IMR-90 (cell line): ENCODE results near the gene CRACDL. TPM values are rescaled to one million over a fixed set of nuclear protein-coding genes. Genes with fewer than 3 reads are reported as not detected.

Experiments used
- ATAC-seq: fragments of 200-7000 bp; cut with Tn5 transposase; 2 replicates; pipeline ENCODE4 v1.9.1; 2020; ENCODE audit warnings: low read depth, mild to moderate bottlenecking, moderate library complexity
- BruUV-seq: library from RNA; stranded (reverse); fragments of 400-500 nt; replicated peaks from 2 replicates; lab custom pipeline; 2021; lab: Mats Ljungman, UMichigan
- CTCF ChIA-PET: fragments of 300-600 bp; formaldehyde crosslinking; extraction: SDS; loops from one replicate; lab custom pipeline; 2021; ENCODE audit warnings: antibody characterized with exemption; lab: Yijun Ruan, JAX
- POLR2A ChIA-PET: fragments of 300-600 bp; sonication (Branson Sonifier 250); formaldehyde crosslinking; loops from one replicate; lab custom pipeline; 2022; ENCODE audit warnings: antibody characterized with exemption; ENCODE audit not compliant: unreplicated experiment; lab: Charles Lee
- DNase-seq: peaks from one replicate; pipeline ENCODE4 v3.0.0; 2013
- H2AFZ ChIP-seq: replicated peaks from 2 replicates; pipeline ENCODE3; 2013; ENCODE audit warnings: low read length, mild to moderate bottlenecking; ENCODE audit not compliant: poor library complexity
- H2AK5ac ChIP-seq: 2 replicates; pipeline ENCODE4 v1.6.1; 2013; ENCODE audit warnings: low read depth, low read length, inconsistent platforms
- H2AK9ac ChIP-seq: replicated peaks from 2 replicates; pipeline ENCODE3; 2013; ENCODE audit warnings: mild to moderate bottlenecking, low read depth, low read length, moderate library complexity; ENCODE audit not compliant: poor library complexity
- H2BK120ac ChIP-seq: 2 replicates; pipeline ENCODE4 v1.6.1; 2013; ENCODE audit warnings: low read depth, low read length, inconsistent platforms
- H2BK15ac ChIP-seq: 3 replicates; pipeline ENCODE4 v1.6.1; 2013; ENCODE audit warnings: low read depth, low read length, inconsistent platforms
- H2BK20ac ChIP-seq: 2 replicates; pipeline ENCODE4 v1.6.1; 2013; ENCODE audit warnings: low read depth, mild to moderate bottlenecking, inconsistent platforms, low read length, moderate library complexity
- H2BK5ac ChIP-seq: 2 replicates; pipeline ENCODE4 v1.6.1; 2013; ENCODE audit warnings: mild to moderate bottlenecking, low read depth, low read length, inconsistent platforms; ENCODE audit not compliant: poor library complexity, severe bottlenecking
- H3K14ac ChIP-seq: replicated peaks from 2 replicates; pipeline ENCODE4 v1.6.1; 2013; ENCODE audit warnings: low read depth, low read length, inconsistent platforms
- H3K18ac ChIP-seq: 2 replicates; pipeline ENCODE4 v1.6.1; 2013; ENCODE audit warnings: low read depth, low read length, control low read depth
- H3K23ac ChIP-seq: 2 replicates; pipeline ENCODE4 v1.6.1; 2013; ENCODE audit warnings: low read depth, low read length, inconsistent platforms
- H3K27ac ChIP-seq: 2 replicates; pipeline ENCODE4 v1.5.1; 2013; ENCODE audit warnings: mild to moderate bottlenecking, control low read depth, low read length; ENCODE audit not compliant: insufficient read depth
- H3K27me3 ChIP-seq: 2 replicates; pipeline ENCODE4 v1.6.1; 2013; ENCODE audit warnings: low read length; ENCODE audit not compliant: control insufficient read depth, insufficient read depth
- H3K36me3 ChIP-seq: 2 replicates; pipeline ENCODE4 v1.6.1; 2013; ENCODE audit warnings: low read length, mixed read lengths; ENCODE audit not compliant: control insufficient read depth, insufficient read depth
- H3K4ac ChIP-seq: 2 replicates; pipeline ENCODE4 v1.6.1; 2013; ENCODE audit warnings: low read depth, low read length, inconsistent platforms
- H3K4me1 ChIP-seq: 2 replicates; pipeline ENCODE4 v1.6.1; 2013; ENCODE audit warnings: low read length, mixed read lengths; ENCODE audit not compliant: control insufficient read depth, insufficient read depth
- H3K4me2 ChIP-seq: 2 replicates; pipeline ENCODE4 v1.6.1; 2013; ENCODE audit warnings: low read depth, mild to moderate bottlenecking, control low read depth, low read length, moderate library complexity
- H3K4me3 ChIP-seq: 2 replicates; pipeline ENCODE4 v1.5.1; 2013; ENCODE audit warnings: low read depth, mild to moderate bottlenecking, control low read depth, low read length, moderate library complexity; ENCODE audit not compliant: insufficient read depth
- H3K56ac ChIP-seq: 2 replicates; pipeline ENCODE4 v1.6.1; 2013; ENCODE audit warnings: low read length, inconsistent platforms; ENCODE audit not compliant: insufficient read depth; ENCODE audit errors: extremely low read depth
- H3K79me1 ChIP-seq, 2 experiments: 2 replicates each; pipeline ENCODE4 v1.6.1; 2013; ENCODE audit warnings: low read length in 2 of 2, inconsistent platforms in 1 of 2, low read depth in 1 of 2
- H3K9ac ChIP-seq: 2 replicates; pipeline ENCODE4 v1.6.1; 2013; ENCODE audit warnings: low read depth, low read length, control low read depth
- H3K9me1 ChIP-seq: 2 replicates; pipeline ENCODE4 v1.6.1; 2013; ENCODE audit warnings: low read length, inconsistent platforms; ENCODE audit not compliant: insufficient read depth
- H3K9me3 ChIP-seq: 2 replicates; pipeline ENCODE4 v1.6.1; 2013; ENCODE audit warnings: low read length; ENCODE audit not compliant: control insufficient read depth, insufficient read depth
- H4K20me1 ChIP-seq: 2 replicates; pipeline ENCODE4 v1.6.1; 2013; ENCODE audit warnings: low read length, inconsistent platforms; ENCODE audit not compliant: insufficient read depth
- H4K5ac ChIP-seq: 2 replicates; pipeline ENCODE4 v1.6.1; 2013; ENCODE audit warnings: mild to moderate bottlenecking, low read depth, low read length, control low read depth
- H4K8ac ChIP-seq, 2 experiments: 2 replicates each; pipeline ENCODE4 v1.6.1; 2013; ENCODE audit warnings: low read depth in 2 of 2, low read length in 2 of 2, control low read depth in 1 of 2, inconsistent platforms in 1 of 2
- H4K91ac ChIP-seq: 2 replicates; pipeline ENCODE4 v1.6.1; 2013; ENCODE audit warnings: low read depth, low read length, inconsistent platforms; ENCODE audit not compliant: insufficient read depth
- CEBPB ChIP-seq: IDR thresholded peaks from 2 replicates; pipeline ENCODE4 v1.6.1; 2012; ENCODE audit warnings: low read depth, low read length, improper control_type of control experiment
- CHD1 ChIP-seq: IDR thresholded peaks from 2 replicates; pipeline ENCODE4 v1.6.1; 2012; ENCODE audit warnings: low read depth, low read length, improper control_type of control experiment
- FOS ChIP-seq: fragments of 150-350 bp; IDR thresholded peaks from 2 replicates; pipeline ENCODE4 v1.6.1; 2016; ENCODE audit warnings: low read depth, low read length
- MAFK ChIP-seq: IDR thresholded peaks from 2 replicates; pipeline ENCODE4 v1.6.1; 2012; ENCODE audit warnings: low read depth, low read length, improper control_type of control experiment
- MAZ ChIP-seq: IDR thresholded peaks from 2 replicates; pipeline ENCODE4 v1.6.1; 2012; ENCODE audit warnings: low read depth, mild to moderate bottlenecking, low read length, improper control_type of control experiment, moderate library complexity, borderline replicate concordance
- MXI1 ChIP-seq: IDR thresholded peaks from 2 replicates; pipeline ENCODE4 v1.6.1; 2012; ENCODE audit warnings: low read depth, mild to moderate bottlenecking, low read length, moderate library complexity, borderline replicate concordance
- NFE2L2 ChIP-seq: fragments of 150-350 bp; IDR thresholded peaks from 2 replicates; pipeline ENCODE4 v1.6.1; 2016; ENCODE audit warnings: low read depth, mild to moderate bottlenecking, low read length
- POLR2A ChIP-seq: IDR thresholded peaks from 2 replicates; pipeline ENCODE4 v1.6.1; 2012; ENCODE audit warnings: mild to moderate bottlenecking, low read depth, low read length
- SMC3 ChIP-seq: fragments of 150-350 bp; IDR thresholded peaks from 2 replicates; pipeline ENCODE4 v1.6.1; 2016; ENCODE audit warnings: low read depth, mild to moderate bottlenecking, antibody characterized with exemption, low read length, moderate library complexity
- WGBS, 2 experiments: methylation state at CpG; one replicate each; pipeline versions ENCODE4 v1.1.5 to v1.1.7; 2013; ENCODE audit warnings: missing lambda C conversion rate in 2 of 2; ENCODE audit not compliant: insufficient read length in 1 of 2; ENCODE audit errors: extremely low coverage in 2 of 2; 5-methylcytosine and 5-hydroxymethylcytosine counted together
- dilution Hi-C: fragments of 300-500 bp; cut with HindIII; formaldehyde crosslinking; loops from one replicate; pipeline ENCODE4 v1.14.3; 2018; ENCODE audit warnings: low sequenced_read_pairs; ENCODE audit not compliant: unreplicated experiment
- in situ Hi-C: fragments of 300-500 bp; cut with MboI; formaldehyde crosslinking; loops from 3 replicates; pipeline ENCODE4 v1.14.3; 2019; ENCODE audit warnings: low sequenced_read_pairs, inconsistent platforms, mixed read lengths
- intact Hi-C: fragments of 100-400 bp; cut with micrococcal nuclease; formaldehyde crosslinking; loops from 2 replicates; pipeline ENCODE4 v1.10.0; 2022
- polyA plus RNA-seq, 3 experiments: library from polyadenylated mRNA; depleted of rRNA; stranded (reverse); fragments of >200 nt; gene quantifications; 2 replicates each; pipeline ENCODE4 v1.2.3, GENCODE V29; 2012; ENCODE audit warnings: low replicate concordance in 1 of 3
- total RNA-seq: library from RNA; depleted of rRNA; stranded (reverse); fragments of >200 nt; gene quantifications from 2 replicates; pipeline ENCODE4 v1.2.3, GENCODE V29; 2012
- TF ChIP-seq, protein P1 (sequence below): conservative IDR thresholded peaks from 2 replicates; pipeline ENCODE4 v1.5.1; 2012; ENCODE audit warnings: mild to moderate bottlenecking, low read depth, low read length, improper control_type of control experiment
- TF ChIP-seq, protein P2 (sequence below): fragments of 150-350 bp; IDR thresholded peaks from 2 replicates; pipeline ENCODE4 v1.6.1; 2016; ENCODE audit warnings: low read depth, mild to moderate bottlenecking, low read length, moderate library complexity, borderline replicate concordance
- TF ChIP-seq, protein P3 (sequence below): fragments of 150-350 bp; IDR thresholded peaks from 2 replicates; pipeline ENCODE4 v1.6.1; 2017; ENCODE audit warnings: mild to moderate bottlenecking, antibody characterized with exemption, low read length, low read depth

CRACDL gene
- total and polyA plus RNA-seq, 2 of the 4 experiments (the other 2 are of a cell fraction) = not detected

DNA sequence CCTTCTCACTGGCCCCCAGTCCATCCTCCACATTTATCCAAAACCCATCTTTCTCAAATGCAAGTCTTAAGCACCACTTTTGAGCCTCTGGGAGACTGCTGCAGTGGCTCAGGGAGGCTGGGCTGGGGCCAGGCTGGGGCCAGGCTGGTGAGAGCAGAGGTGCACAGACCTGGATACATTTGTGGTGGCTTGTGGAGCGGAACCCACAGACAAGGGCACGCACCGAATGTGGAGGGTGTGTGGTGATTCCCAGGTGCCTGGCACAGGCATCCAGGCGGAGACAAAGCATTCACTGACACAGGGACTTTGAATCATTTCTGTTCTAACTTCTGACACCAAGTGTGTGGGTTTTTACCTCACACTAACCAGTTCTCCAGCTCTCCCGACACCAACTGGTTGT lies 162.9 kb downstream of the CRACDL start:
- H3K79me1 ChIP-seq = no peaks in the 10 kb centered on the region
- ATAC-seq = no peak
- CTCF ChIA-PET = no interaction called here

More for the DNA sequence above, 162.9 kb downstream of the CRACDL start:
- no CpG with 5 or more reads among the region's 5 CpGs for WGBS, 2 experiments
- Histone ChIP-seq H3K36me3 (no peaks in the 10 kb centered on the region), H4K20me1 (no peaks in the 10 kb centered on the region), H2AFZ (no peak overlapping the region), H4K8ac (no peak overlapping the region), H2BK20ac (no peak overlapping the region), H3K56ac (no peak overlapping the region), H2AK9ac (no peak overlapping the region), H3K4me1 (no peaks in the 10 kb centered on the region), H2BK5ac (no peak overlapping the region), H2AK5ac (no peak overlapping the region), H3K14ac (no peak overlapping the region), H4K5ac (no peak overlapping the region), H3K23ac (no peak overlapping the region), H3K9ac (no peak overlapping the region), H3K18ac (no peak overlapping the region), H3K4ac (no peak overlapping the region), H3K9me3 (no peaks in the 10 kb centered on the region), H2BK15ac (no peak overlapping the region), H3K27me3 (peaks cover 17% of the 10 kb centered on the region), H2BK120ac (no peak overlapping the region), H3K4me2 (no peak overlapping the region), H4K91ac (no peak overlapping the region), H3K27ac (no peak overlapping the region), H3K4me3 (no peak overlapping the region), H3K9me1 (no peaks in the 10 kb centered on the region)
- dilution Hi-C loops = no loop called here
- no peak for DNase-seq
- POLR2A ChIA-PET = no interaction called here
- intact Hi-C loops = no loop called here
- no peak for TF ChIP-seq CEBPB
- TF ChIP-seq, protein P1, sequence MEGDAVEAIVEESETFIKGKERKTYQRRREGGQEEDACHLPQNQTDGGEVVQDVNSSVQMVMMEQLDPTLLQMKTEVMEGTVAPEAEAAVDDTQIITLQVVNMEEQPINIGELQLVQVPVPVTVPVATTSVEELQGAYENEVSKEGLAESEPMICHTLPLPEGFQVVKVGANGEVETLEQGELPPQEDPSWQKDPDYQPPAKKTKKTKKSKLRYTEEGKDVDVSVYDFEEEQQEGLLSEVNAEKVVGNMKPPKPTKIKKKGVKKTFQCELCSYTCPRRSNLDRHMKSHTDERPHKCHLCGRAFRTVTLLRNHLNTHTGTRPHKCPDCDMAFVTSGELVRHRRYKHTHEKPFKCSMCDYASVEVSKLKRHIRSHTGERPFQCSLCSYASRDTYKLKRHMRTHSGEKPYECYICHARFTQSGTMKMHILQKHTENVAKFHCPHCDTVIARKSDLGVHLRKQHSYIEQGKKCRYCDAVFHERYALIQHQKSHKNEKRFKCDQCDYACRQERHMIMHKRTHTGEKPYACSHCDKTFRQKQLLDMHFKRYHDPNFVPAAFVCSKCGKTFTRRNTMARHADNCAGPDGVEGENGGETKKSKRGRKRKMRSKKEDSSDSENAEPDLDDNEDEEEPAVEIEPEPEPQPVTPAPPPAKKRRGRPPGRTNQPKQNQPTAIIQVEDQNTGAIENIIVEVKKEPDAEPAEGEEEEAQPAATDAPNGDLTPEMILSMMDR = no peak
- TF ChIP-seq, protein P2, sequence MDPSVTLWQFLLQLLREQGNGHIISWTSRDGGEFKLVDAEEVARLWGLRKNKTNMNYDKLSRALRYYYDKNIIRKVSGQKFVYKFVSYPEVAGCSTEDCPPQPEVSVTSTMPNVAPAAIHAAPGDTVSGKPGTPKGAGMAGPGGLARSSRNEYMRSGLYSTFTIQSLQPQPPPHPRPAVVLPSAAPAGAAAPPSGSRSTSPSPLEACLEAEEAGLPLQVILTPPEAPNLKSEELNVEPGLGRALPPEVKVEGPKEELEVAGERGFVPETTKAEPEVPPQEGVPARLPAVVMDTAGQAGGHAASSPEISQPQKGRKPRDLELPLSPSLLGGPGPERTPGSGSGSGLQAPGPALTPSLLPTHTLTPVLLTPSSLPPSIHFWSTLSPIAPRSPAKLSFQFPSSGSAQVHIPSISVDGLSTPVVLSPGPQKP = no peak
- no peak for TF ChIP-seq SMC3
- TF ChIP-seq MXI1 = no peak
- TF ChIP-seq, protein P3, sequence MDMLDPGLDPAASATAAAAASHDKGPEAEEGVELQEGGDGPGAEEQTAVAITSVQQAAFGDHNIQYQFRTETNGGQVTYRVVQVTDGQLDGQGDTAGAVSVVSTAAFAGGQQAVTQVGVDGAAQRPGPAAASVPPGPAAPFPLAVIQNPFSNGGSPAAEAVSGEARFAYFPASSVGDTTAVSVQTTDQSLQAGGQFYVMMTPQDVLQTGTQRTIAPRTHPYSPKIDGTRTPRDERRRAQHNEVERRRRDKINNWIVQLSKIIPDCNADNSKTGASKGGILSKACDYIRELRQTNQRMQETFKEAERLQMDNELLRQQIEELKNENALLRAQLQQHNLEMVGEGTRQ = no peak
- no peak for TF ChIP-seq CHD1
- TF ChIP-seq FOS = no peak
- TF ChIP-seq NFE2L2 = no peak
- no peak for TF ChIP-seq POLR2A
- TF ChIP-seq MAFK = no peak
- TF ChIP-seq MAZ = no peak
- in situ Hi-C loops = no loop called here
- BruUV-seq = no TSS peak
